ENCODE measurements around the gene TEX10.

The TEX10 gene

GRCh38 chr9:100281676-100282387 lies 70.9 kb downstream of the TEX10 start:
- no peak for DNase-seq

GRCh38 chr9:100281066-100281465 lies 71.7 kb downstream of the TEX10 start:
- DNase-seq, result no peak

- no peak for DNase-seq
Measured at GRCh38 chr9:100277166-100277979, 75.4 kb downstream of the TEX10 start.

GRCh38 chr9:100269656-100270055 lies 83.1 kb downstream of the TEX10 start:
- no peak for DNase-seq

- DNase-seq, result no peak
Measured at GRCh38 chr9:100268271-100268670, 84.5 kb downstream of the TEX10 start.

- DNase-seq, result no peak
Measured at GRCh38 chr9:100267211-100267610, 85.5 kb downstream of the TEX10 start.
